K562 (cell line): ENCODE measurements around the gene VGLL2. TPM values are rescaled to one million over a fixed set of nuclear protein-coding genes. Genes with fewer than 3 reads are reported as not detected.

ENCODE experiments used
- ATAC-seq: fragments of 200-7000 bp; cut with Tn5 transposase; 3 replicates; pipeline ENCODE4 v1.9.1; 2020; ENCODE audit warnings: moderate library complexity
- BruUV-seq: library from RNA; stranded (reverse); fragments of 400-500 nt; replicated peaks from 2 replicates; lab custom pipeline; 2021; lab: Mats Ljungman, UMichigan
- CTCF ChIA-PET: fragments of 300-600 bp; formaldehyde crosslinking; extraction: SDS; loops from one replicate; lab custom pipeline; 2021; ENCODE audit warnings: low intra/inter-chr PET ratio; lab: Yijun Ruan, JAX
- POLR2A ChIA-PET: fragments of 300-600, 350-650 bp; sonication (Branson Sonifier 250); formaldehyde crosslinking; extraction: SDS; loops from one replicate; lab custom pipeline; 2021; ENCODE audit warnings: antibody characterized with exemption, inconsistent platforms; lab: Yijun Ruan, JAX
- DNase-seq, 4 experiments: peaks; one replicate each; pipeline versions ENCODE4 v3.0.0 to v3.0.0-alpha.2; 2011 to 2018; ENCODE audit warnings: low spot score in 3 of 4, mixed read lengths in 3 of 4; ENCODE audit errors: extremely low read depth in 1 of 4
- FAIRE-seq: peaks from 2 replicates; lab custom pipeline; 2011; peaks lifted over from hg19 to GRCh38; lab: Jason Lieb, UNC
- H2AFZ ChIP-seq: 2 replicates; pipeline ENCODE4 v1.6.0; 2011; ENCODE audit warnings: low read depth, low read length, control low read depth, inconsistent platforms
- H3K27ac ChIP-seq: fragments of 200-600 bp; 3 replicates; pipeline ENCODE4 v1.8.0; 2011; ENCODE audit warnings: low read depth, mild to moderate bottlenecking, control low read depth, inconsistent platforms, low read length, moderate library complexity, mixed read lengths; ENCODE audit errors: extremely low read depth
- H3K27me3 ChIP-seq, 2 experiments: fragments of 300-600 bp in 1 of 2; 2 replicates in 1 of 2; 3 replicates in 1 of 2; pipeline versions ENCODE4 v1.6.0 to v1.8.0; 2011; ENCODE audit warnings: inconsistent platforms in 2 of 2, low read length in 2 of 2, mild to moderate bottlenecking in 1 of 2, mixed read lengths in 1 of 2, moderate library complexity in 1 of 2; ENCODE audit not compliant: control insufficient read depth in 2 of 2, insufficient read depth in 2 of 2
- H3K36me3 ChIP-seq: fragments of 300-600 bp; 3 replicates; pipeline ENCODE4 v1.8.0; 2011; ENCODE audit warnings: mild to moderate bottlenecking, low read length, inconsistent platforms; ENCODE audit not compliant: control insufficient read depth, insufficient read depth
- H3K4me1 ChIP-seq, 2 experiments: fragments of 200-600 bp in 1 of 2; replicated peaks in 1 of 2; 2 replicates in 1 of 2; 3 replicates in 1 of 2; pipeline versions ENCODE4 v1.5.1 to v1.8.0; 2011; ENCODE audit warnings: inconsistent platforms in 2 of 2, low read length in 2 of 2, mild to moderate bottlenecking in 1 of 2, mixed read lengths in 1 of 2, moderate library complexity in 1 of 2; ENCODE audit not compliant: control insufficient read depth in 2 of 2, insufficient read depth in 2 of 2
- H3K4me2 ChIP-seq: 2 replicates; pipeline ENCODE4 v1.6.1; 2011; ENCODE audit warnings: low read length, control low read depth, inconsistent platforms, mixed read lengths; ENCODE audit not compliant: insufficient read depth
- H3K4me3 ChIP-seq: fragments of 200-600 bp; sonication (generic), shearing (Covaris generic); 2 replicates; pipeline ENCODE4 v1.5.1; 2016; ENCODE audit warnings: control low read depth, inconsistent platforms
- H3K79me2 ChIP-seq: fragments of 200-600 bp; 3 replicates; pipeline ENCODE4 v1.8.0; 2011; ENCODE audit warnings: low read length, inconsistent platforms; ENCODE audit not compliant: control insufficient read depth, insufficient read depth
- H3K9ac ChIP-seq, 2 experiments: 2 replicates each; pipeline versions ENCODE4 v1.6.0 to v1.6.1; 2011; ENCODE audit warnings: low read depth in 2 of 2, low read length in 2 of 2, control low read depth in 1 of 2, inconsistent platforms in 1 of 2, mild to moderate bottlenecking in 1 of 2, mixed read lengths in 1 of 2; ENCODE audit not compliant: insufficient read depth in 1 of 2
- H3K9me1 ChIP-seq: one replicate; pipeline ENCODE4 v1.6.0; 2011; ENCODE audit warnings: inconsistent platforms, mild to moderate bottlenecking, low read length, moderate library complexity; ENCODE audit not compliant: control insufficient read depth, insufficient read depth
- H3K9me3 ChIP-seq: replicated peaks from 2 replicates; pipeline ENCODE4 v1.5.1; 2011; ENCODE audit warnings: low read depth, low read length, inconsistent platforms; ENCODE audit not compliant: control insufficient read depth, insufficient read depth
- H4K20me1 ChIP-seq: replicated peaks from 2 replicates; pipeline ENCODE4 v1.6.1; 2011; ENCODE audit warnings: low read length, inconsistent platforms, mixed read lengths; ENCODE audit not compliant: control insufficient read depth, insufficient read depth
- L3MBTL2 ChIP-seq: fragments of 450-650 bp; IDR thresholded peaks from 2 replicates; pipeline ENCODE4 v1.6.1; 2016; ENCODE audit warnings: mild to moderate bottlenecking, moderate library complexity
- MIER1 ChIP-seq: fragments of 450-650 bp; IDR thresholded peaks from 2 replicates; pipeline ENCODE4 v1.6.1; 2016; ENCODE audit warnings: antibody characterized with exemption, mild to moderate bottlenecking, low read depth
- POU5F1 ChIP-seq: fragments of 150-350 bp; IDR thresholded peaks from 2 replicates; pipeline ENCODE4 v1.6.1; 2014; ENCODE audit warnings: borderline replicate concordance, low read length, low read depth, mild to moderate bottlenecking; ENCODE audit not compliant: partially characterized antibody
- RAD21 ChIP-seq, 2 experiments: fragments of 250-450 bp in 1 of 2; fragments of 450-650 bp in 1 of 2; sonication (Bioruptor Pico) in 1 of 2; formaldehyde crosslinking in 1 of 2; IDR thresholded peaks in 1 of 2; conservative IDR thresholded peaks in 1 of 2; 2 replicates each; pipeline versions ENCODE4 v1.4.0 to v1.8.0; 2020 to 2022; ENCODE audit warnings: mild to moderate bottlenecking in 2 of 2, moderate library complexity in 1 of 2
- SETDB1 ChIP-seq: IDR thresholded peaks from one replicate; pipeline ENCODE4 v1.6.1; 2012; ENCODE audit warnings: low read length, control low read depth, inconsistent platforms
- SMC3 ChIP-seq: conservative IDR thresholded peaks from 2 replicates; pipeline ENCODE4 v1.6.1; 2011; ENCODE audit warnings: low read depth, low read length, improper control_type of control experiment; ENCODE audit not compliant: insufficient read depth
- SNRNP70 ChIP-seq: fragments of 200-400 bp; formaldehyde crosslinking; optimal IDR thresholded peaks from 2 replicates; pipeline ENCODE3; 2017; ENCODE audit warnings: low read depth, low read length
- ZNF316 ChIP-seq: fragments of 450-650 bp; IDR thresholded peaks from 2 replicates; pipeline ENCODE4 v1.6.1; 2016
- WGBS: fragments of 100-300 bp; shearing (Covaris generic); methylation state at CpG from one replicate; pipeline ENCODE4 v1.1.6; 2016; ENCODE audit warnings: low coverage, mixed read lengths; ENCODE audit not compliant: insufficient coverage; ENCODE audit errors: missing lambda C conversion rate; 5-methylcytosine and 5-hydroxymethylcytosine counted together
- in situ Hi-C: fragments of 300-500 bp; cut with MboI; formaldehyde crosslinking; loops from 4 replicates; pipeline ENCODE4 v1.15.0; 2018; ENCODE audit warnings: inconsistent platforms, mixed read lengths
- intact Hi-C: fragments of 100-400 bp; cut with micrococcal nuclease; formaldehyde crosslinking; loops from 2 replicates; pipeline ENCODE4 v1.14.2; 2022
- polyA plus RNA-seq, 8 experiments: library from polyadenylated mRNA; depleted of rRNA in 4 of 8; stranded (reverse) in 5 of 8; unstranded in 3 of 8; fragments of >200 nt; fragmentation: Nextera tagmentation in 2 of 8; fragmentation: Illumina TruSeq in 1 of 8; extraction: Ambion mirVana in 2 of 8; extraction: Trizol in 1 of 8; gene quantifications; 2 replicates each; pipeline versions ENCODE4 v1.2.1 to v1.2.3, GENCODE V29; 2011 to 2014; ENCODE audit warnings: inconsistent platforms in 1 of 8, missing spikeins in 1 of 8
- total RNA-seq, 7 experiments: library from RNA; depleted of rRNA in 6 of 7; stranded (reverse); fragments of >200 nt in 6 of 7; fragmentation: Illumina TruSeq in 2 of 7; extraction: Trizol in 2 of 7; gene quantifications; 2 replicates each; pipeline versions ENCODE4 v1.2.1 to v1.2.3, GENCODE V29; 2011 to 2021; ENCODE audit warnings: low replicate concordance in 1 of 7
- TF ChIP-seq, protein P1 (sequence below): fragments of 450-650 bp; formaldehyde crosslinking; IDR thresholded peaks from 2 replicates; pipeline ENCODE4 v1.4.0; 2020; ENCODE audit warnings: mild to moderate bottlenecking, moderate library complexity

Gene VGLL2
- total and polyA plus RNA-seq, 9 of the 15 experiments (the other 6 are each of a cell fraction or from before 2014, with no cell fraction given) = not detected

GRCh38 chr6:117264692-117265409 is 507 bp upstream of the VGLL2 start (continued):
- no peak for TF ChIP-seq ZNF316
- TF ChIP-seq, protein P1, sequence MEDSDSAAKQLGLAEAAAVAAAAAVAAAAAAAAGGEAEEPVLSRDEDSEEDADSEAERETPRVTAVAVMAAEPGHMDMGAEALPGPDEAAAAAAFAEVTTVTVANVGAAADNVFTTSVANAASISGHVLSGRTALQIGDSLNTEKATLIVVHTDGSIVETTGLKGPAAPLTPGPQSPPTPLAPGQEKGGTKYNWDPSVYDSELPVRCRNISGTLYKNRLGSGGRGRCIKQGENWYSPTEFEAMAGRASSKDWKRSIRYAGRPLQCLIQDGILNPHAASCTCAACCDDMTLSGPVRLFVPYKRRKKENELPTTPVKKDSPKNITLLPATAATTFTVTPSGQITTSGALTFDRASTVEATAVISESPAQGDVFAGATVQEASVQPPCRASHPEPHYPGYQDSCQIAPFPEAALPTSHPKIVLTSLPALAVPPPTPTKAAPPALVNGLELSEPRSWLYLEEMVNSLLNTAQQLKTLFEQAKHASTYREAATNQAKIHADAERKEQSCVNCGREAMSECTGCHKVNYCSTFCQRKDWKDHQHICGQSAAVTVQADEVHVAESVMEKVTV = no peak
- TF ChIP-seq SNRNP70 = no peak

GRCh38 chr6:117266257-117267053 is 1.1 kb downstream of the VGLL2 start:
- Histone ChIP-seq H3K36me3 (no peaks in the 10 kb centered on the region), H3K27ac (no peak overlapping the region), H3K9ac (no peak overlapping the region), H3K27me3 (peaks cover 16 to 47% of the 10 kb centered on the region in 2 experiments; a peak in 3 of 5 replicates), H3K4me2 (no peak overlapping the region), H3K4me3 (no peak overlapping the region), H3K9me1 (no peaks in the 10 kb centered on the region), H3K4me1 (peaks cover 0 to 13% of the 10 kb centered on the region in 2 experiments; a peak in 1 of 5 replicates), H3K79me2 (no peaks in the 10 kb centered on the region), H3K9me3 (no peaks in the 10 kb centered on the region), H2AFZ (no peak overlapping the region), H4K20me1 (no peaks in the 10 kb centered on the region)
- 2% methylated on average over 16 of the region's 16 CpGs for WGBS
- ChIA-PET POLR2A (no interaction called here), CTCF (no interaction called here)
- in situ Hi-C loops (no loop called here), intact Hi-C loops (no loop called here)
- no peak for DNase-seq
- no peak for ATAC-seq
- TF ChIP-seq L3MBTL2 = no peak
- TF ChIP-seq MIER1 = no peak
- TF ChIP-seq SETDB1 = no peak
- TF ChIP-seq POU5F1 = no peak
- TF ChIP-seq RAD21 (CRISPR knock-in tag; conservative IDR thresholded peaks at IDR 0.05 in 1 of 2, IDR thresholded peaks at IDR 0.05 in 1 of 2) = no peak
- TF ChIP-seq SMC3 = no peak
- no peak for FAIRE-seq
- BruUV-seq = no TSS peak
